Inflammatory macrophage treated with lipopolysaccharide for 4 hours (primary cell): ENCODE measurements around the gene FREY1.

Experiments
- DNase-seq: peaks from one replicate; pipeline ENCODE4 v3.0.0-alpha.2; 2020

Gene FREY1

DNA sequence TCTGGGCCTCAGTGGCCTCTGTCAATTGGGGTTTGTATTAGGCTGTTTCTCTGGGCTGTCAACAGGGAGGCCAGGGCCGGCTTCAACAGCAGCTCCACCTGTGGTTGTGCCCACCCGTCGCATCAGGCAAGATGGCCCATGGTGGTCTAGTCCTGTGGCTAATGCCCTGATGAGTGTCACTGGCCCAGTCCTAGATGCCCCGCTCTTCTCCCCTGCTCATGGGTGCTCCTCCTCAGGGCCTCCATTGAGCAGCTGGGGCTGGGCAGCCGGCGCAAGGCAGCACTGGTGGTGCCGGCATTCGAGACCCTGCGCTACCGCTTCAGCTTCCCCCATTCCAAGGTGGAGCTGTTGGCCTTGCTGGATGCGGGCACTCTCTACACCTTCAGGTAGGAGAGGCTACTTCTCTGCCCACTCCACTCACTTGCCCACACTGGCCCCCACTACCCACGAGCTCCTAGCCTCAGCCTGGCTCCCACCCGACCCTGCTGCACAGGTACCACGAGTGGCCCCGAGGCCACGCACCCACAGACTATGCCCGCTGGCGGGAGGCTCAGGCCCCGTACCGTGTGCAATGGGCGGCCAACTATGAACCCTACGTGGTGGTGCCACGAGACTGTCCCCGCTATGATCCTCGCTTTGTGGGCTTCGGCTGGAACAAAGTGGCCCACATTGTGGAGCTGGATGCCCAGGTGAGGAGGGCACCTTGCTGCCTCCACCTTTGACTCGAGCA, 20.8 kb upstream of the FREY1 start:
- DNase-seq = no peak

DNA sequence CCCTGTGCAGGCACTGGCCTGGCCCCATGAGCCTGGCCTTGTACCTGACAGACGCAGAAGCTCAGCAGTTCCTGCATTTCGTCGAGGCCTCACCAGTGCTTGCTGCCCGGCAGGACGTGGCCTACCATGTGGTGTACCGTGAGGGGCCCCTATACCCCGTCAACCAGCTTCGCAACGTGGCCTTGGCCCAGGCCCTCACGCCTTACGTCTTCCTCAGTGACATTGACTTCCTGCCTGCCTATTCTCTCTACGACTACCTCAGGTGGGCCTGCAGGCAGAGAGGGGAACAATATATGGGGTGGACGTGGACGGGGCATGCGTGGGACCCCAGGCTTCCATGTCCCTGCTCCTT, 20.2 kb upstream of the FREY1 start:
- DNase-seq = no peak

DNA sequence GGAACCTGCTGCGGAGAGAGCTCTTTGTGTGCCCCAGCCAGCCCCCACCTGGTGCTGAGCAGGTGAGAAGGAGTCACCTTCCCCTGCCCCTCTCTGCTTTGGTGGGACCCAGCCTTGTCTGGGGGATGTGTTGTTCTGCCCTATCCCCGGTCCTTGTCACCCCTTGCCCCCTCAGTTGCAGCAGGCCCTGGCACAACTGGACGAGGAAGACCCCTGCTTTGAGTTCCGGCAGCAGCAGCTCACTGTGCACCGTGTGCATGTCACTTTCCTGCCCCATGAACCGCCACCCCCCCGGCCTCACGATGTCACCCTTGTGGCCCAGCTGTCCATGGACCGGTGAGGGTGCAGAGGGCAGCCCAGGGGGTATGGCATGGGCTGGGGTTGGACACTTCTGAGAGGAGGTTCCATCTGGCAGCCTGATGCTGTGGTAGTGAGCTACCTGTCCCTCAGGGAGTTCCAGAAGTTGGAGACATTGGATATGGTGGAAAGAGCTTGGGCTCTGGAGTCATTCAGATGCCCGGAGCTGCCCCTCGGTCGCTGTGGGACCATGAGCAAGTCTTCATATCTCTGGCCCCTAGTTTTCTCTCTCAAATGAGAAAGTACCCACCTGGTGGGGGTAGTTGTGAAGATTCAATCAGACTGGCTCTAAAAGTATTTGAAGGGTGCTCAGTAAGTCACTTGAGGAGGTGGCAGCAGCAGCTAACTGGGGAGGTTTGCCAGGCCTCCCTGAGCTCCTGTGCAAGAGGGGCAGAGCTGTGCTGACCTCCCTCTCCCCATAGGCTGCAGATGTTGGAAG, 19.7 kb upstream of the FREY1 start:
- DNase-seq = no peak

DNA sequence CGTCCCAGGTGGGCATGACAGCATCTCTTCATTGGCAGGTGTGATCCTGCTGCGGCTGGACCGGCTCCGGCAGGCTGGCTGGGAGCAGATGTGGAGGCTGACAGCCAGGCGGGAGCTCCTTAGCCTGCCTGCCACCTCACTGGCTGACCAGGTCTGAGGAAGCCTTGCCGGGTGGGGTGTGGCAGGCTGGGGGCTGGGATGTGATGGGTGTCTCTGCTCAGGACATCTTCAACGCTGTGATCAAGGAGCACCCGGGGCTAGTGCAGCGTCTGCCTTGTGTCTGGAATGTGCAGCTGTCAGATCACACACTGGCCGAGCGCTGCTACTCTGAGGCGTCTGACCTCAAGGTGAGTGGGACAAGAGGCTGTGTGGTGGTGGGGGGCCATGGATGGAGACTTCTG, 18.9 kb upstream of the FREY1 start:
- no peak for DNase-seq

DNA sequence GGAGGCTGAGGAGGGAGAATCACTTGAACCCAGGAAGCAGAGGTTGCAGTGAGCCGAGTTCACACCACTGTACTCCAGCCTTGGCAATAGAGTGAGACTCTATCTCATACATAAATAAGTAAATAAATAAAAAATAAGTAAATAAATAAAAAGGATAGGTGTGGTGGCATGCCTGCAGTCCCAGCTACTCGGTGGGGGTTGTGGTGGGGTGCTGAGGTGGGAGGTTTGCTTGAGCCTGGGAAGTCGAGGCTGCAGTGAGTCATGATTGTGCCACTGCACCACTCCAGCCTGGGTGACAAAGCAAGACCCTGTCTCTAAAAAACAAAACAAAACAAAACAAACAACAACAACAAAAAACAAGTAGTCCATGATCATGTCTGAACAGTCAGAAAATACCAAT, 18.5 kb upstream of the FREY1 start:
- DNase-seq = no peak

DNA sequence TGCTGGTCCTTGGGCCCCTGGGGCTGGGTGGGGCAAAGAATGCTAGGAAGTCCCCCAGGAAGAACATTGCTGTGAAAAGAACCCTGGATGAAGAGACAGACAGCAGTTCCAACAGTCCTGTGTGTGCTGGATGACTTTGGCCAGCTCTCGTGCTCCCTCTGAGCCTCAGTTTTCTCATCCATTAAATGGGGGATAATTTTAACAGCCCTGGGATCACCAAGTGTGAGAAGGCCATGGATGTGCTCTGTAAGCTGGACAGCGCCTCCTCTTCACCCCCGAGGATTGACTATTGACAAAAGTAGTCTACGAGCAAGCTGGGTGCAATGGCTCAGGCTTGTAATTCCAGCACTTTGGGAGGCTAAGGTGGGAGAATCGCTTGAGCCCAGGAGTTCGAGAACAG, 17.9 kb upstream of the FREY1 start:
- no peak for DNase-seq

DNA sequence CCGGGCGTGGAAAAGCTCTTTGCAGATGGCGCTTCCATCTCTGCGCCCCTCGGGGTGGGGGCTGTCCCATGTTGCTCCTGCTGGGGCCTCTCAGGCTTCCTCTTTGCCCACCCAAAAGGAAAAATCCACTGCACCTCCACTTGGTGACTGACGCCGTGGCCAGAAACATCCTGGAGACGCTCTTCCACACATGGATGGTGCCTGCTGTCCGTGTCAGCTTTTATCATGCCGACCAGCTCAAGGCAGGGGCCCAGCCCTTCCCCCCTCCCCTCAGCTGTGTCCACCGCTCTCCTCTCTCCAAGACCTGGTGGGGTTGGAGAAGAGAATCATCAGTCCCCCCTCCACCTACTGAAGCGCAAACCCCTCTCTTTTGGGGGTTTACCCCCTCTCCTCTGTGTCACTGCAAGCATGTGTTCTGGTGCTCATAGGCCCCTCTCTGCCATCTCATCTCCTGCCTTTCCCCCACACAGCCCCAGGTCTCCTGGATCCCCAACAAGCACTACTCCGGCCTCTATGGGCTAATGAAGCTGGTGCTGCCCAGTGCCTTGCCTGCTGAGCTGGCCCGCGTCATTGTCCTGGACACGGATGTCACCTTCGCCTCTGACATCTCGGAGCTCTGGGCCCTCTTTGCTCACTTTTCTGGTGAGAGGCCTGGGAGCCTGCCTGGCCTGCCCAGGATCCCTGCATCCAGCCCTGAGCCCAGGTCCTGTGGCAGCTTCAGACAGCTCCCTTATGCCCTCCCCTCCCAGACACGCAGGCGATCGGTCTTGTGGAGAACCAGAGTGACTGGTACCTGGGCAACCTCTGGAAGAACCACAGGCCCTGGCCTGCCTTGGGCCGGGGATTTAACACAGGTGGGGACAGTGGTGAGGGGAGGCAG, 17.2 kb upstream of the FREY1 start:
- no peak for DNase-seq

DNA sequence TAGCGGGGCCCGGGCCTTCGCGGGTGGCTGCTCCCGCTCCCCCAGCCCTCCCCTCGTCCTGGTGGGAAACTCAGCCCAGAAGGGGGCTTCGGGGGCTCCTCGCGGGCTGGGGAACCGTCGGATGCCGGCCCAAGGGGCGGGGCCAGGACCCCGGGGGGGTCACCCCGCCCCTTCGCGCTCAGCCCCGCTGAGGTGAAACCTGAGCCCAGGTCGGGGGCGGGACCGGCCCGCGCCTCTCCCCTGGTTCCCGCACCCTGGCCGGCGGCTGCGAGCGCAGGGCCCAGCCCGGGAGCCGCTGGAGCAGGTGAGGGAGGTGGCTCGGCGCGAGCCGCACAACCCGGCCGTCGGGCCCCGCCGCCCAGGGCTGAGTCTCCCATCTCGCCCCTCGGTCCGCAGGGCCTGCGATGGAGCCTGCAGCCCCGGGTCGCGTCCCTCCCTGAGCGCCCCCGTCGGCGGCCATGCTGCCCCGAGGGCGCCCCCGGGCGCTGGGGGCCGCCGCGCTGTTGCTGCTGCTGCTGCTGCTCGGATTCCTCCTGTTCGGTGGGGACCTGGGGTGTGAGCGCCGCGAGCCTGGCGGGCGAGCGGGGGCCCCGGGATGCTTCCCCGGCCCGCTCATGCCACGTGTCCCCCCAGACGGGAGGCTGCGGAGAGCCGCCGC, 15.5 kb upstream of the FREY1 start, which contains the start of gene LARGE2:
Gene LARGE2, plus strand, starts transcription at position 232 of the 658 bp plus-strand sequence. Its CDS starts 227 bp downstream, at position 459.
- no peak for DNase-seq

DNA sequence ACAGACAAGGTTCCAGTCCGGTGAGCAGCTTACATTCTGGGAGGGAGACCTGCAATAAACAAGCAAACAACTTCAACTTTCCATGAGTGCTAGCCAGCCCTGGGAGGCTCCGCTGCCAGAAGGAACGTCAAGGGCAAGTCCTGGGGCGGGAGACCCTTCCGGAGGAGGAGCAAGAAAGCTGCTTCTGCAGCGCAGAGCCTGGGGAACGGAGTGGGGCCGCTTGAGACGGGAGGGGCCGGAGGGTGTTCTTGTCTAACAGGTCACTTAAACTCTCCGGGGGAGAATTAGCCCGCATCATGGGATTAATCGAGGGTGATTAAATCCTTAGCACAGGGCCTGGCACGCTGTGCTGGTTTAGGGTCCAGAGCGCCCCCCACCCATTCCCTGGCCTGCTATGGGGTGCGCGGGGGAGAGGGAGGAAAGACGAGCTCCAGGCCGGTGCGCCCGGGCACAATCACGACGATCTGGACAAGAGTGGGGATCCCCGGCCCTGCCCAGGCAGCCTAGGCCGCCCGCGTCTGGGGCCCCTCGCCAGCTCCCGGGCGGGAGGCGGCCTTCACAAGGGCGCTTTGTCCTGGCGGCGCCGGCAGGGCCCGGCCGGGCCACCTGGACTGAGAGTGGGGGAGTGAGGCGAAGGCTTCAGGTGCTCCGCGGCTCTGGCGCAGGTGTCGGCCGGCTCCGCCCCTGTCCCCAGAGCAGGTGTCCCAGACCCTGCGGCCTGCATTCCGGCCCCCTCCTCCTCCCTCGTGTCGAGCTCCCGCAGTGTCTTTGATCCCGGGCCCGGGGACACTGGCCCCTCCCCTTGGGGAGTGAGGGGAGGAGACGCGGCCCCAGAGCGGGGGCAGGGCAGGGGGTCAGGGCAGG, 14.7 kb upstream of the FREY1 start:
- DNase-seq = no peak

DNA sequence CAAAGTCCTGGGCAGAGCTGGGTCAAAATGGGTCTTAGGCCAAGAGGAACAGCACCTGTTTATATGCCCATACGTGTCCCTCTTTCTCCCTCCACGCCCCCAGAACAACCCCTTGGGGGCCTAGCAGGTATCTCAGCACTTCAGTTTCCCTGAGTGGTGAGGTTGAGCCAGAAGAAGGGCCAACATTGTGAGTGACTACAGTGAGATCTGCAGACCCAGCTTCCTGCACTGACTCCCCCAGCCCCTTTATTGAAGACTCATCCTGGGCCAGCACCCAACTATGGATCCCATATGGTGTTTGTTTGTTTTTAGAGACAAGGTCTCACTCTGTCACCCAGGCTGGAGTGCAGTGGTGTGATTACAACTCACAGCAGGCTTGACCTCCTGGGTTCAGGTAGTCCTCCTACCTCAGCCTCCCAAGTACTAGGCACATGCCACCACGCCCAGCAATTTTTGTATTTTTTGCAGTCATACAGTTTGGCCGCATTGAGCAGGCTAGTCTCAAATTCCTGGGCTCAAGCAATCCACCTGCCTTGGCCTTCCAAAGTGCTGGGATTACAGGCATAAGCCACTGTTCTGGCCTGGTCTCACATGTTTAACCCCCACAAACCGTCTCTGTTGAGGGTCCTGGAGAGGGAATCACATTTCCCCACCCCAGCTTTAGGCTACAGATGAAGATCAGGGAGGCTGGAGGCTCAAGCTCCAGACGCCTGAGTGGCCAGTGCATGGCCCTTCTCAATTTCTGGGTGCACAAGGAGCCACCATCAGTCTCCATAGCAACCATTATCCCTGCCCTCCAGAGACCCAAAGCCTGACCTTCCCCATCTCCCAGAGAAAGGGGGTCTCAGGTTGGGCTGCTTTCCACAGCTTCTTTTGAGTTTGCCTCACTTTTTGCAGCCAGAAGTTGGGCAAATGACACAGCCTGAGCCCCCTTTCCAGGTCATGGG, 13.7 kb upstream of the FREY1 start:
- no peak for DNase-seq

DNA sequence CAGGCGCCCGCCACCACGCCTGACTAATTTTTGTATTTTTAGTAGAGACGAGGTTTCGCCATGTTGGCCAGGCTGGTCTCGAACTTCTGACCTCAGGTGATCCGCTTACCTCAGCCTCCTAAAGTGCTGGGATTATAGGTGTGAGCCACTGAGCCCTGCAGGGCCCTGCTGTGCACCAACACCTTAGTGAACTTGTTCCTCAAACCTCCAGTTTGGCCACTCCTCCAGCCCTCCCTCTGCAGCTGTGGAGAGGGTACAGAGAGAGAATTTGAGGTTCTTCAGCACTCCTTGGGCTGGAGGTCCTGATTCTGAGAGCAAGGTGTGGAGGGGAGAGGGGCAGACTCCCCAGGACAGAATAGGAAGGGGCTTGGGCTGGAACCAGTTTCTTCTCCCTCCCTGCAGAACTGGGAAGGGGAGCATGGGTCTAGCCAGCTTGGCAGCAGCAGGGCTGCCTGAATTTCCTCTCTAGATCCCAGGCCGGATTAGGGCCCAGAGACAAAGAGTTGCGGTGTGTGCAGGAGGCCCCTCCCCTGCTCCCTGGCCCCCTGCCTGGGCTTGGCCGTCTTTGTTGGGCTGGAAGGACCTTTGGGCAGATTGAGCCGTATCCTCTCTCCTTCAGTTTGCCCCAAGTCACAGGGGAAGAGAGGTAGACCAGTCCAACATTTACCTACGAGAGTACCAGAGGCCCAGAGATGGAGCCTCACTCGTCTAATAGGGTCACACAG, 12.9 kb upstream of the FREY1 start:
- no peak for DNase-seq

DNA sequence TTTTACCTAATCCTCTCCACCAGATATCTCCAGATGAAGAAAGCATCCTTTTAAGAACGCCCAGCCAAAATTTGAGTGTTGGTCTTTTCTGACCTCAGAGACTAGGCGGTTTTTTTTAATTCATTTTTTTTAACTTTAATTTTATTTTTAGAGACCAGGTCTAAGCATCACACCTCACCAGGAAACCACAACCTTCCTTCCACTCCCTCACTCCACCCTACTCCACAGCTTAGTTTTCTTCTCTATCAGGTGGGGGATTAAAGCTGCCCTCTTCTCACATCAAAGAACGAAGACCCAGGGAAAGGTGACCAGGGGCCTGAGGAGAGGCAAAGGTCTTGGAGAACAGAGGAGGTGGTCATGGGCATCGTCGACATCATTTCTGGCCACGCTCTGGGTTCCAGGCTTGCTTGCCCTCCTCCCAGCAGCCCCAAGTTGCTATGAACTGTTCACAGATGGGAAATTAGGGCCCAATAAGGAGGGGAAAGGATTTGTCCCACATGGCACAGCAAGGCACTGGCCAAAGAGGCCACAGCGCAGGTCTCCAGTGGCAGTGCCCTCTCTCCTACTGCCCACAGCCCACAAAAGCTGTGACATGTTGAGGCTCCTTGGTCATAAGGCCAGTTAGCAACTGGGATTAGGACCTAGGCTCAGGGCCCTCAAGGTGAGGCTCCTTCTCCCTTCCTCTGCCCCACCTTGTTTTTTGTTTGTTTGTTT, 12.0 kb upstream of the FREY1 start:
- DNase-seq = no peak

DNA sequence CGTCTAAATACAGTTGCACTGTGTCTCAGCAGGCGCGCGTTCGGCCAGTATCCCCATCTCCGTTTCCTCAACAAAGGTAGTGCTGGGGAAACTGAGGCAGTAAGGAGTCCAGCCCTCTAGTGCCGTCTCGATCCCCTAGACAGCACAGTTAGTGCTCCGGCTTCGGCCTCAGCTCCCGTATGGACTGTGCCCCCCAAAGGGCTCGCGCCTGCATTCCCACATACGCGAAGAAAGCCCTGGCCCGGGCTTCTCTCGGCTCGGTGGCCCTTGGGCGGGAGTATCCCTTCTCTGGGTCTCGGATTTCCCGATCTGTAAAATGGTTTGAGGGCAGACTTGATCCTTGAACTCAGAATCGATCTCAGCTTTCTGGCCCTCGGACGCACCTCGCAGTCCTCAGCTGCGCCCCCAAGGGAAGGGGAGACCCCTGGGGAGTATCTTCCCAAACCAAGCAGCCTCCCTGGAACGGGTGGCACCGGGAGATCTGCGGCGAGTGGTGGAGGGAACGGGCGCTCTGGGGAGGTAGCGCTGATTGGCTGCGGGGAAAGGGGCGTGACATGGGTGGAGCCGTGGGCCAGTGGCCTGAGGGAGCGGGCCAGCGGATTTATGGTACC, 11.4 kb upstream of the FREY1 start:
- peak; percentile 79 for DNase-seq

DNA sequence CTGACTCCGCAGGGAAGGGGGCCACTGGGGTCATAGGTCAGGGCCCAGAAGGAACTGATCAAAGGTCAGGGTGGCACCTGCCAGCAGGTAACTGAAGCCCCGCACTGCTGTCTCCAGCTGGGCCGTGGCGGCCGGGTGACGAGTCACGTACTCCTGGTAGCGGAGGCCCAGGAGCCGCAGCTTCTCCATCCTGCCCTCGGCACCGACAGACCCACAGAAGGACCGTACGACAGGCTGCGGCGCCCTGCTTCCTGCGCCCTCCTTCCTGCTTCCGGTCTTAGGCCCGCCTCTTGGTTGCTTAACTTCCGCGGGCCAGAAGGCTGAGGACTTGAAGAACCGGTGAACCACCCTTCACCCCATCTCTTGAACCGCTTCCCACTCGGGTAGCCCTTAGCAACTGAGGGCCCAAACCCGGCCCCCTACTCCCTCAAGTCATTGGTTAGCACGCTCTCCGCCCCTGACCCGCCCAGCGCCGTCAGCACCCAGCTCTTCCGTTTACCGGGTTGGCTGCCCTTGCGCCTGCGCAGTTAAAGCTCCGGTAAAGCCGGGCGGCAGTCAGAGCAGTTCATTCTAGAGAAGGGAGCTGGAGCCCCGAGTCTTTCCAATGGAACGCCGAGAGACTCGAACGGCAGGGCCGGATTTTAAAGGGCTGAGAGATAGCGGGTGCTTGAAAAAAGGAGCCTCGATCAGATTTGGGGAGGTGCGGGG, 10.7 kb upstream of the FREY1 start, which contains the start of gene PEX16:
Gene PEX16, minus strand, starts transcription at position 255 of the 708 bp plus-strand sequence. Its CDS starts 66 bp downstream, at position 189.
- peak; percentile 99 for DNase-seq

DNA sequence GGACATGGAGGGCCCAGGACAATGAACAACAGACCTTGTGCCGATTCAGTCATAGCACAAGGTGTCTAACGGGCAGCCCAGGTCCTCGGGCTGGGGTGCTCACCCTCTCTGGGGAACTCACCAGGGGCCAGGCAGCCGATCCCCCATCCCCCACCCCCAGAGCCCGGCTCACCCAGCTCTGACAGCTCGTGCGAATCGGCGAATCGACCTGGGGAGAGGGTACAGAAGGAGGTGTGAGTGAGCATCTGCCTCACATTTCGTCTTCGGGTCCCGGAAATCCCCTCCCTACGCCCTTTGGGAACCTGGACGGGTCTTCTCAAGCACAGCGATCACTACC, 10.2 kb upstream of the FREY1 start:
- DNase-seq = no peak

DNA sequence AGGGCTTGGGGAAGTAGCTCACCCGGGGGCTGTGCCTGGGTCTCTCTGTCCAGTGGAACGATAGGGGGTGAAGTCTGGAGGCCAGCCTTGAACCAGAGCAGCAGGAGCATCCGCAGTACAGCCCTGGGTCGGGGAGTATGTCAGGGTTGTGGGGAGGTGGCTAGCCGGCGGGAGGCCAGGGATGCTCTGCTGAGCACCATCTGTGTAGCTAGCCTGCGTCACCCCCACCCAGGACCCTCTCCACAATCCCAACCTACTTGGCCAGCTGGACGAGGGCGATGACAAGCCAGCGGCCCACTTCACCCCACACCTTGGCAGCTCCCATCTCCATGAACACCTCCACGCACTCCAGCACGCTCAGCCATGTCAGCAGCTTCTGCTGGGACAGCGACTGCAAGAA, 8.4 kb upstream of the FREY1 start:
- no peak for DNase-seq

DNA sequence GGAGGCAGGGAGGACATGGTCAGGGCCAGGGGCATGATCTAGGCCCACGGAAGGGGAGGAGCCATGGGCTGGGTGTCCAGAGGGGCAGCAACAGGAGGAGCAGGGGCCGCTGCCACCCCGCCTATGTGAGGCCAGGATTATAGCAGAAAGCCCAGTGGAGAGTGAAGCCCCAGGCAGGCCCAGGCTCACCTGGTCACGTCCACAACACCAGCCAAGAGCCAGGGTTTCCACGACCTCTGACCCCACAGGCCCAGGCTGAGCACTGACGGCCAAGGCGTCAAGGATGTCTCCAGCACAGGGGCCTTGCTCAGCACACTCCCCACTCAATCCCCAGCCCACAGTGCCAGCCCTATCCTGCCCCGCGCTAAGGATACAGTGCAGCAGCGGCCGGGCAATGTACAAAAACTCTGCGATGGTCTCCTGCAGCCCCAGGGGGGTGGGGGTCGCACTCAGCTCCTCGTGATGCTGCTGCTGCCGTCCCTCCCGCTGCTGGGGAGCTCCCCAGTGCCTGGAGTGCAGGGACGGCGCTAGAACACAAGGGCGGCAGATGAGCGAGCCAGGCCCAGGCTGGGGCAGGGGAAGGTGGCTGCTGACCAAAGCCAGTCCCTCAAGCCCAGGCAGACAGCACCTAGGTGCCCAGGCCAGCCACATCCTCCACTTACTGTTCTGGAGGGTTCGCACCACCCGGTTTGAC, 7.0 kb upstream of the FREY1 start:
- no peak for DNase-seq

DNA sequence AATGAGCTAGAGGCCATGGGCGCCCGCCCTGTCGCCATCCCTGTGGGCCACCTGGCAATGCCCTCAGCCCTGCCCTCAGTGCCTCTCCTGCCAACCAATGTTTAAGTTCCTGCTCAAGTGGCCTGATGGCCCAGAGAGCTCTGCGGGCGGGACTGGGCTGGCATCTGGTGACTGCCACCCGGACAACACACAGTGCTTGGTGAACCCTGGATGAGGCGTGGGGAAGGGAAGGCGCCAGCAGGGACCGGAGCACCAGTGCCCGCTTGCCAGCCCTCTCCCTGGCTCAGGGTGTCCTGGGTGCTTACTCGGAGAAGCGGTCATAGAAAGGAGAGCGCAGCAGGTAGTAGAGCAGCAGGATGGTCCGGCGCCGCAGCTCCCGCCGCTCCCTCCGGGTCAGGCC, 6.4 kb upstream of the FREY1 start:
- no peak for DNase-seq
